Renal cortex interstitium (tissue), 15 donors: ENCODE results near the gene C21orf91. TPM values are rescaled to one million over a fixed set of nuclear protein-coding genes. Genes with fewer than 3 reads are reported as not detected.

Source experiments
- DNase-seq, 11 donors: peaks; one replicate each; pipeline ENCODE4 v3.0.0-alpha.2; 2013; ENCODE audit warnings: low read depth in 9 of 11, low spot score in 4 of 11; ENCODE audit errors: extremely low read depth in 1 of 11
- long read RNA-seq, 16 experiments: transcript quantifications; one replicate each; lab custom pipeline, GENCODE V29; 2026
- polyA plus RNA-seq, 3 donors: library from polyadenylated mRNA; unstranded; fragments of 120-200 nt; gene quantifications; one replicate each; pipeline ENCODE4 v1.2.1, GENCODE V29; 2013; ENCODE audit not compliant: insufficient read length in 3 of 3

C21orf91 gene
- 10 to 100 TPM; 23.7 to 29.7 (median 25.8) TPM for polyA plus RNA-seq
- long read RNA-seq, donor 1, full-length matches to known transcripts: 1 of 6 reads
- long read RNA-seq, donor 1, partial matches to known transcripts: 5 of 6 reads
- long read RNA-seq, donor 1, other reads (novel, unspliced or antisense): 0 of 6 reads
- long read RNA-seq, donor 2, full-length matches to known transcripts: 2 of 2 reads
- long read RNA-seq, donor 2, partial matches to known transcripts: 0 of 2 reads
- long read RNA-seq, donor 2, other reads (novel, unspliced or antisense): 0 of 2 reads
- long read RNA-seq, donor 3, full-length matches to known transcripts: 3 of 8 reads
- long read RNA-seq, donor 3, partial matches to known transcripts: 5 of 8 reads
- long read RNA-seq, donor 3, other reads (novel, unspliced or antisense): 0 of 8 reads
- long read RNA-seq, donor 4, full-length matches to known transcripts: 1 of 1 reads
- long read RNA-seq, donor 4, partial matches to known transcripts: 0 of 1 reads
- long read RNA-seq, donor 4, other reads (novel, unspliced or antisense): 0 of 1 reads
- long read RNA-seq, donor 5, full-length matches to known transcripts: 7 of 15 reads
- long read RNA-seq, donor 5, partial matches to known transcripts: 8 of 15 reads
- long read RNA-seq, donor 5, other reads (novel, unspliced or antisense): 0 of 15 reads
- long read RNA-seq, donor 6, full-length matches to known transcripts: 3 of 3 reads
- long read RNA-seq, donor 6, partial matches to known transcripts: 0 of 3 reads
- long read RNA-seq, donor 6, other reads (novel, unspliced or antisense): 0 of 3 reads
- long read RNA-seq, donor 7, full-length matches to known transcripts: 6 of 6 reads
- long read RNA-seq, donor 7, partial matches to known transcripts: 0 of 6 reads
- long read RNA-seq, donor 7, other reads (novel, unspliced or antisense): 0 of 6 reads
- long read RNA-seq, donor 8, full-length matches to known transcripts: 4 of 21 reads
- long read RNA-seq, donor 8, partial matches to known transcripts: 17 of 21 reads
- long read RNA-seq, donor 8, other reads (novel, unspliced or antisense): 0 of 21 reads
- long read RNA-seq, donor 9, full-length matches to known transcripts: 3 of 3 reads
- long read RNA-seq, donor 9, partial matches to known transcripts: 0 of 3 reads
- long read RNA-seq, donor 9, other reads (novel, unspliced or antisense): 0 of 3 reads
- long read RNA-seq, donor 10, full-length matches to known transcripts: 3 of 3 reads
- long read RNA-seq, donor 10, partial matches to known transcripts: 0 of 3 reads
- long read RNA-seq, donor 10, other reads (novel, unspliced or antisense): 0 of 3 reads
- long read RNA-seq, donor 11, full-length matches to known transcripts: 4 of 4 reads
- long read RNA-seq, donor 11, partial matches to known transcripts: 0 of 4 reads
- long read RNA-seq, donor 11, other reads (novel, unspliced or antisense): 0 of 4 reads
- long read RNA-seq, donor 12, full-length matches to known transcripts: 1 of 1 reads
- long read RNA-seq, donor 12, partial matches to known transcripts: 0 of 1 reads
- long read RNA-seq, donor 12, other reads (novel, unspliced or antisense): 0 of 1 reads
- long read RNA-seq, donor 13, full-length matches to known transcripts: 2 of 8 reads
- long read RNA-seq, donor 13, partial matches to known transcripts: 6 of 8 reads
- long read RNA-seq, donor 13, other reads (novel, unspliced or antisense): 0 of 8 reads
- long read RNA-seq, donor 14, full-length matches to known transcripts: 2 of 2 reads
- long read RNA-seq, donor 14, partial matches to known transcripts: 0 of 2 reads
- long read RNA-seq, donor 14, other reads (novel, unspliced or antisense): 0 of 2 reads
- long read RNA-seq, donor 15, full-length matches to known transcripts: 1 of 1 reads
- long read RNA-seq, donor 15, partial matches to known transcripts: 0 of 1 reads
- long read RNA-seq, donor 15, other reads (novel, unspliced or antisense): 0 of 1 reads
- long read RNA-seq, donor 16, full-length matches to known transcripts: 15 of 32 reads
- long read RNA-seq, donor 16, partial matches to known transcripts: 17 of 32 reads
- long read RNA-seq, donor 16, other reads (novel, unspliced or antisense): 0 of 32 reads

DNA sequence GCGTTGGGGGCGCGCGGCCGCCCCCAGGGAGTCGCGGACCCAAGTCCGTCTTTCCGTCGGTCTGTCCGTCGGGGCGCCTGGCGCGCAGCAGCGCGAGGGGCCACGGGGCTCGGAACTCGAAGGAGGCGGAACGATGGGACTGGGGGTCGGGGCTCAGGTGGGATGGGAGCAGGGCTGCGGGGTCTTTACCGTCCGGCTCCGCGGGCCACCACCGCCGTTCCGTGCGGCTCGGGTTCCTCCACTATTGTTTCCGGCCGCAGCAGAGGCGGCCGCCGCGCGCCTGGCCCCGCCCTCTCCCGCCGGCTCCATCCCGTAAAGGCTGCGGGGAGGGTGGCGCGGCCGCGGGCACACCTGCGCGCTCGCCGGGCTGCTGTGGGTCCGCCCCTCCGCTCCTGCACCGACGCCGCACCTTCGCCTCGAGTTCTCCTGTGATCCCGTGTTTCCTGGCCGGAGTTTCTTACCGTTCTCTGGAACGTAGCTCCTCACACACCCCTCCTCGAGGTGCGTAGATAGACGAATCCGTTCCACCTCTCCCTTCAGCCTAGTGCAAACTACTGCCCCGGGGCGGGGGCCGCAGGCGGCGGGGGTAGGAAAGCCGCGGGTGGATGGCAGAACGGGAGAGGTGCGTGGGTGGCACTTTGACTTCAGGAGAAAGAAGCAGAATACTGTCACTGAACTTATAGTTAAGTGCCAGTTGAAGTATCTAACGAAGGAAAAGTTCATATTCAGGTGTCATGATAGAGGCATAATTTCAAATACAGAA lies at the start of gene C21orf91:
Gene C21orf91 (minus strand): TSS at position 243 of the 763 bp plus-strand sequence. CDS start 1,038 bp downstream, outside the sequence.
- DNase-seq: peak; percentile 62 to 85 (median 80)

DNA sequence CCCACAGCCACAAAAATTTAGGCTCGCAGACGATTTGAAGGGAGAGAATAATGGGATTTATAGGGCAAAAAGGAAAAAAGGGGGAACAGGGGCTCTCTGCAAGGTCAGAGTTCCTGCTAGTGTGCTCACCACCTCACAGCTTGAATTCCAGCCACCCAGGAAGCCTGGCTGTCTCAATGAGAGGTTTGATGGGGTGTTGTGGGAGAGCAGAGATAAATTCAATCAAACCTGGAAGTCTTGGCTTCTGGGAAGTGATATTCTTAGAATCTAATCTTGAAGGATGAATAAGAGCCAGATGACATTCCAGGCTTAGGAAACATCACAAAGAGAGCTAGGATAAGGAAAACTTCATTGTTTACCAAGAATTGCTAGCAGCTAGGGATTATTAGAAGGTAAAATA lies 47.4 kb upstream of the C21orf91 start:
- DNase-seq: no peak

DNA sequence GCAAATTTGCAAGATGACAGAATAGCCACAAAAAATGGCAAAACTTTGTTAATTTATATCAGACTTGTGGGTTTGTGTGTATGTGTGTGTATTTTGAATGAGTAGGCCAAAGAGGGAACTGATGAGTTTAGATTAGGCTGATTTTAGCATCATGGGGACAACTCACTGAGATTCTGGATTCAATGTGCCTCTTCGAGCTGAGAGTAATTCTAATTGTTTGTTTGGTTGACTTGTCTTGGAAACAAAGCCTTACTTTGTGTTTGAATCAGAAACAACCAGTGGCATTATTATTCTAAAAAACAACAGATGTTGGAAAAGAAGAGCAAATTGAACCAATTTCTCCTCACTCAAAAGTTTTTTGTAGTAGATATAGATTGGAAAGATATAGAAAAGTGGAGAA lies 40.5 kb upstream of the C21orf91 start:
- no peak for DNase-seq

DNA sequence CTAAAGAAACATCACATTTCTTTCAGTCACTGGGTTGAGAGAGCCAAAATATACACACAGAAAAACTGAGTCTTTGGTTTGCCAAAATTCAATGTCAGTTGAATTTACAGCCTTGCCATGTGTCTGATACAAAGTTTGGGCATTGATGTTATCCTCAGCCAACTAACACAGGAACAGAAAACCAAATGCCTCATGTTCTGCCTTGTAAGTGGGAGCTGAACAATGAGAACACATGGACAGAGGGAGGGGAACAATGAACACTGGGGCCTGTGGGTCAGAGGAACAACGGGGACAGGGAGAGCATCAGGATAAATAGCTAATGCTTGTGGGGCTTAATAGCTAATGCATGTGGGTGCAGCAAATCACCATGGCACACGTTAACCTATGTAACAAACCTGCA lies 39.6 kb upstream of the C21orf91 start:
- DNase-seq: no peak

DNA sequence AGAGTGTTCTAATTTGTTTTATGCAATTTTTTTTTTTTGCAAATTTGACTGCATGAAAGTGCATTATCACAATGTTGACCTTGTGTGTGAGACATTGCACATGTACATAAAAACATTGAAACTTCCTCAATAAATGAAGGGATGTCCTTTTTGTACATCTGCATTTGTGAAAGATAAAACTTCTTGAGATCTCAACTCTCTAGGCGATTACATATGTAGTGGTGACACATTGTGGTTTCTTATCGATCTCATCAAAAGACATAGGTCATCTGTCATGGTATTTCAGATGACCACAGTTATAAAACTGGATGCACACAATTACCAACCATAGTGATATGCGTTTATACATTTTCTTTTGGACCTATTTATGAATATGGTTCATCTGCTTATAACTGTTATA lies 35.6 kb upstream of the C21orf91 start:
- no peak for DNase-seq

DNA sequence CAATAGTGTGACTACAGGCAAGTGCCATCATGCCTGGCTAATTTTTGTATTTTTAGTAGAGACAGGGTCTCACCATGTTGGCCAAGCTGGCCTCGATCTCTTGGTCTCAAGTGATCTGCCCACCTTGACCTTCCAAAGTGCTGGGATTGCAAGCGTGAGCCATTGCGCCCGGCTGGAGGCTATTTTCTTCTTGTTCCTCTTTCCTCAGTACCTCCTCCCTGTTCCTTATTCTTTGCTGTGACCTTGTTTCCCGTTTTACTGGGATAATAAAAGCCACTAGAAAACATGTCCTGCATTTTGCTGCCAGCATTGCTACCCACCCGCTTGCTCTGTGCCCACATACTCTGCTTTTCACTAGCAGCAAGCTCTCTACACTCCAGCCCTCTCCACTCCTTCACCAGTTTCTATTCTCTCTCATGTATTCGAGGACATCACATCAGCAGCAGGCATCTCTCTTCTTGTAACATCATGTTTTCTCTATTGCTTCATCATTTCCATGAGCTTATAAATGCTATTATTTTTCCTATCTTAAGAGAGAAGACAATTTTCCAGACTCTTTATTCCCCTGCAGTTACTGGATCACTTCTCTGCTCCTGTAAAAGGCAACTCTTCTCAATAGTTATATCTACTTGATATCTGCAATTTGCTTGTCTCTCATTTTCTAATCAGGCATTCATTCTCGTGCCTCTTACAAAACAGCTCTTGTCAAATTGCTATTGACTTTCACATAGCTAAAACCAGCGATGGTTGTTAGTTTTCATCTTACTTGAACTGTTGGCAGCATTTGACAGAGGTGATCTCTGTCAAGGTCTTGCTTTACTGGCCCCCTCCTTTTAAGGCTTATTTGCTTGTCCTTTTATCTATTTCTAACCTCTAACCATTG lies 34.5 kb upstream of the C21orf91 start:
- no peak for DNase-seq

DNA sequence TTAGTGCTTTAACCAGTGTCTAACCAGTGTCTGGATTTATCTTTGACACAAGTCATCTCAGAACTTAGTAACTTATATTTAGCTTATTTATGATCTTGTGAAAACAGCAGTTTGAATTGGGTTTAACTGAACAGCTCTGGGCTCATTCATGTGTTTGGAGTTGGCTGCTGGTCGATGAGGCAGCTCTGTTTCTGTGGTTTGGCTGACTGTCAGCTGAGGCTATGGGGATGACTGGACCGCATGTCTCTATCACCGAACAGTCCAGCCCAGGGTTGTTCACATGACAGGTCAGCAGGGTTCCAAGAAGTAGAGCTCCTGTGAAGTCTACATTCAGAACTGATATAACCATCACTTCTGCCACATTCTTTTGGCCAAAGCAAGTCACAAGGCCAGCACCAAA lies 29.1 kb upstream of the C21orf91 start:
- DNase-seq: no peak

DNA sequence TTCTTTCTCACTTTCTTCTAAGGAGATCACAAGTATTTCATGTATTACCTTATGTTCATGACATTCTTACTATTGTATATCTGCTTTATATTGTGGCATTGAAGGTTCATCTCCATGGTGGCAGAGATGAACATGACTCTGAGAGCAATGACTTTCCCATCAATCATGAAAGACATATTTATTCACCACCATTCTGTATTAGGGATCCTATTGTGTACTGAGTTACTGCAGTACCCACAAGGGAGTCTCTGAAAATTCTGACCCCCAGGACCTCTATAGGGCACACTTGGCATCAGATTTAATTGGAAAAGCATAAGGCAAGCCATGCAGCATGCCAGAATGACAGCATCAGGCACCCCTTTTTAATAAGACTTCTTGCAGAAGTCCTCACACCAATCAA lies 21.9 kb upstream of the C21orf91 start:
- DNase-seq: no peak

DNA sequence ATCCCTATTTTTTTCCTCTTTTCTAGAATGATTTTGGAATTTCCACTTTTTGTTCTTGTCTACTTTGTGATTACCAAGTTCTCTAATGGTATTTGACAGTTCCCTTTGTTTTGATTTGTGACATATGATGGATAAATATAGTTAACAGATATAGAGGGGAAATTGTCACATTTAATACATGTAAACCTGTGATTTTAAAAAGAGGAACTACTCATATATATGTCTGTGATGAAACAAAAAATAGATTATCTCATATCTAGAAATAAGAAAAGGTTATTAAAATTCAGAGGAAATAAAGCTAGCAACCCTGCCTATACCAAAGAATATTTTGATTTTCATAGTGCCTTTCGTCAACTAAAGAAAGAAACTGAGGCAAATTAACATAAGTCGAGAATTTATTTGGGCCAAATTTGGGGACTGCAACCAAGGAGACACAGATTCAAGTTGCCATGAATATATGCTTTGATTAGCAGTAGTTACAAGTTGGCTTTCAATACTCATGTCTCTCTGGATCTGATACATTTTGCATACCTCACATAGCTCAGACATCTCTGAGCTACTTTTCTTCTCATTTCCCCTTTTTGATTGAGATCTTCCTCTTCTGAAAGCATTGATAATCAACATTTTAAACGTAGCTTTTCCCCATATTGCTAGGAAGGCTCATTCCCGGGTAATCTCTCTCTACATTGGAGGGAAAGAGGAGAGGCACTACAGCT lies 15.6 kb upstream of the C21orf91 start:
- no peak for DNase-seq

DNA sequence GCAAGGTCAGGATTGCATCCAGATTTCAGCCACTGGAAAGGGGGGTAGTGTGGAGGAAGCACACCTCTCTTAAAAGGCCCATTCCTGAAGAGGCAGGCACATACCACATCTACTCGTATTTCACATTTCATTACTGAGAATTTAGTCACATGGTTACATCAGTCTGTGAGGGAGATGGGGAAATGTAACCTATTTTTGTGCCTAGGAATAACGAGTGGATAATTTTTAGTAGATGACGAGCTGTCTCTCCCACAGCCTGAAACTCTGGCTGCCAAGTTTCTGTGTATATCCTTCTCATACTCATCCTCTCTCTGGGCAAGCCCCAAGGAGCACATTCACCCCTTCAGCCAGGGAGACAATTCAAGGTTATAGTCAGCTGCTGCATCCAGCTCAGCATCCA lies 10.3 kb upstream of the C21orf91 start:
- no peak for DNase-seq

DNA sequence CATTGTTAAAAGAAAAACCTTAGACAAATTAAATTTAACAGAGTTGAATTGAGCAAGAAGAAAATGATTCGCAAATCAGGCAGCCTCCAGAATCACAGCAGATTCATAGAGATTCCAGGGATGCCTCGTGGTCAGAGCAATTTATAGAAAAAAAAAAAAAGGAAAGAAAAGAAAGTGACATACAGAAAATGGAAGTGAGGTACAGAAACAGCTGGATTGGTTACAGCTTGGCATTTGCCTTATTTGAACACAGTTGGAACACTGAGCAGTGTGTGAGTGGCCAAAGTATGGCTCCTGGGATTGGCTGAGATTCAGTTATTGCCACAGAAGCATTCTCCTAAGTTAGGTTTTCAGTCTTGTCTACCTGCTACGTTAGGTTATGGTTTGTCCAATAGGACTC lies 9.1 kb upstream of the C21orf91 start:
- no peak for DNase-seq

DNA sequence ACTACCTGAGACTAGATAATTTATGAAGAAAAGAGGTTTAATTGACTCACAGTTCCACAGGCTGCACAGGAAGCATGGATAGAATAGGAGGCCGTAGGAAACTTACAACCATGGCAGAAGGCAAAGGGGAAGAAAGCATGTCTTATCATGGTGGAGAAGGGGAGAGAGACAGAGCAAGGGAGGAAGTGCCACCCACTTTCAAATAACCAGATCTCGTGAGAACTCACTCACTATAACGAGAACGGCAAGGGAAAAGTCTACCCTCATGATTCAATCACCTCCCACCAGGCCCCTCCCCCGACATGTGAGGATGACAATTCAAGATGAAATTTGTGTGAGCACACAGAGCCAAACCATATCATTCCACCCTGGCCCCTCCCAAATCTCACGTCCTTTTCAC lies 4.7 kb upstream of the C21orf91 start:
- DNase-seq: no peak

DNA sequence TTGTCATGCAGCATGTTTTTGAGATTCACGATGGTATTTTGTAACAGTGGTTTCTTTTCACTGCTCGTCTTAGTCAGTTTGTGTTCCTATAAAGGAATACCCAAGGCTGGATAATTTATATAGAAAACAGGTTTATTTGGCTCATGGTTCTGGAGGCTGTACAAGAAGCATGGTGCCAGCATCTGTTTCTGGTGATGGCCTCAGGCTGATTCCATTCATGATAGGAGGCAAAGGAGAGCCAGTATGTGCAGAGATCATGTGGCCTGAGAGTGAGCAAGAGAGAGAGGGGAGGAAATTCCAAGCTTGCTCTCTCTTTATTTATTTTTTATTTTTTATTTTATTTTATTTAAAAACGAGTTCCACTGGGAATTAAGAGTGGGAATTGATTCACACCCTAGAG lies 2.0 kb upstream of the C21orf91 start:
- no peak for DNase-seq

DNA sequence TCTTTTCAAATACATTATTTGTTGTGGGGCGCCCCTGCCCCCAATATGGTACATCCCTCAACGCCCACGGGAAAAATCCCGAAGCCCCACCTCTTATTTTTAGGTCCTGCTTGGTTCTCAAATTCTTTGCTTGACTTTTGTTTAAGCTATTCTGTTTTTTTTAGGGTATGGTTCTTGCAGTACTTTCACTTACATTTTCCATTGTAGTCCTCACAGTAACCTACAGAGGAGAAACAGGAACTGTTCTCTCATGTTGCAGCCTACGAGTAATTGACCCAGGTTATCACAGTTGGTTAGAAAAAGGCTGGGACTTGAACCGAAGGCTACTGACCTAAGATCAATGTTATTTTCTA lies 697 bp upstream of the C21orf91 start:
- no peak for DNase-seq
